HCT116 (cell line): ENCODE results near the gene KCTD4. TPM values are rescaled to one million over a fixed set of nuclear protein-coding genes. Genes with fewer than 3 reads are reported as not detected.
"Not testable (repeated sequence)": the region's sequence is repeated elsewhere in the genome, so short reads cannot be mapped to it uniquely, and the experiment has no call there.

Source experiments
- ATAC-seq: fragments of 200-7000 bp; cut with Tn5 transposase; 2 replicates; pipeline ENCODE4 v1.9.1; 2020; ENCODE audit warnings: mild to moderate bottlenecking, moderate library complexity
- BruUV-seq: library from RNA; stranded (reverse); fragments of 400-500 nt; replicated peaks from 2 replicates; lab custom pipeline; 2021; lab: Mats Ljungman, UMichigan
- CTCF ChIA-PET: fragments of 300-600 bp; sonication (Branson Sonifier 250); formaldehyde crosslinking; loops from one replicate; lab custom pipeline; 2021; ENCODE audit warnings: antibody characterized with exemption; lab: Charles Lee
- POLR2A ChIA-PET: fragments of 300-600, 350-600 bp; sonication (Branson Sonifier 250); formaldehyde crosslinking; loops from one replicate; lab custom pipeline; 2021; ENCODE audit warnings: antibody characterized with exemption; lab: Charles Lee
- RAD21 ChIA-PET, 2 experiments: fragments of 300-600 bp; sonication (Branson Sonifier 250); formaldehyde crosslinking; loops; one replicate each; lab custom pipeline; 2023; ENCODE audit warnings: low total read pairs in 2 of 2; ENCODE audit not compliant: uncharacterized antibody in 2 of 2, unreplicated experiment in 2 of 2, low non-redundant PET in 1 of 2; lab: Charles Lee
- DNase-seq: peaks from one replicate; pipeline ENCODE4 v3.0.0-alpha.2; 2010; ENCODE audit warnings: low read depth, low spot score
- H2AFZ ChIP-seq: fragments of 200-600 bp; shearing (Covaris generic), sonication (generic); 2 replicates; pipeline ENCODE4 v1.6.1; 2017; ENCODE audit warnings: low read depth, mixed run types, mixed read lengths, antibody characterized with exemption, low read length; ENCODE audit not compliant: poor library complexity, severe bottlenecking
- H3K27ac ChIP-seq: 2 replicates; pipeline ENCODE4 v1.5.1; 2012; ENCODE audit warnings: low read depth, low read length
- H3K27me3 ChIP-seq: fragments of 200-600 bp; sonication (generic); 2 replicates; pipeline ENCODE4 v1.6.1; 2016; ENCODE audit warnings: mixed run types, low read length, mixed read lengths; ENCODE audit not compliant: insufficient read depth
- H3K36me3 ChIP-seq, 2 experiments: fragments of 200-500 bp in 1 of 2; fragments of 200-600 bp in 1 of 2; sonication (Bioruptor generic) in 1 of 2; sonication (generic) in 1 of 2; 2 replicates each; pipeline versions ENCODE4 v1.5.1 to v1.6.1; 2014 to 2016; ENCODE audit warnings: low read length in 2 of 2, inconsistent platforms in 1 of 2, mixed read lengths in 1 of 2, mixed run types in 1 of 2; ENCODE audit not compliant: insufficient read depth in 2 of 2, control insufficient read depth in 1 of 2
- H3K4me1 ChIP-seq, 2 experiments: fragments of 200-600 bp in 1 of 2; sonication (generic) in 1 of 2; 2 replicates each; pipeline versions ENCODE4 v1.5.1 to v1.6.1; 2012 to 2017; ENCODE audit warnings: low read length in 2 of 2, inconsistent platforms in 1 of 2, mild to moderate bottlenecking in 1 of 2, mixed read lengths in 1 of 2, mixed run types in 1 of 2, moderate library complexity in 1 of 2; ENCODE audit not compliant: insufficient read depth in 2 of 2, control insufficient read depth in 1 of 2
- H3K4me2 ChIP-seq: fragments of 200-600 bp; sonication (generic); 2 replicates; pipeline ENCODE4 v1.6.1; 2017; ENCODE audit warnings: mixed run types, low read length, mixed read lengths
- H3K4me3 ChIP-seq, 2 experiments: fragments of 200-600 bp in 1 of 2; sonication (generic) in 1 of 2; replicated peaks in 1 of 2; 2 replicates each; pipeline ENCODE4 v1.5.1; 2011 to 2016; ENCODE audit warnings: low read length in 2 of 2, control low read depth in 1 of 2, low read depth in 1 of 2, mild to moderate bottlenecking in 1 of 2, mixed read lengths in 1 of 2, mixed run types in 1 of 2
- H3K79me2 ChIP-seq: fragments of 200-600 bp; sonication (generic); 2 replicates; pipeline ENCODE4 v1.6.1; 2017; ENCODE audit warnings: mild to moderate bottlenecking, mixed run types, low read length, moderate library complexity, mixed read lengths; ENCODE audit not compliant: insufficient read depth
- H3K9ac ChIP-seq: fragments of 200-600 bp; sonication (generic); 2 replicates; pipeline ENCODE4 v1.6.1; 2016; ENCODE audit warnings: low read length, mixed read lengths
- H3K9me2 ChIP-seq: fragments of 200-600 bp; sonication (generic), shearing (Covaris generic); 2 replicates; pipeline ENCODE4 v1.6.1; 2017; ENCODE audit warnings: mixed run types, mild to moderate bottlenecking, moderate library complexity; ENCODE audit not compliant: insufficient read depth
- H3K9me3 ChIP-seq, 2 experiments: fragments of 200-500 bp in 1 of 2; fragments of 200-600 bp in 1 of 2; sonication (Bioruptor generic) in 1 of 2; sonication (generic) in 1 of 2; 2 replicates each; pipeline ENCODE4 v1.6.1; 2014 to 2017; ENCODE audit warnings: low read length in 2 of 2, mixed read lengths in 2 of 2, inconsistent platforms in 1 of 2, low read depth in 1 of 2, mild to moderate bottlenecking in 1 of 2, mixed run types in 1 of 2, moderate library complexity in 1 of 2; ENCODE audit not compliant: control insufficient read depth in 1 of 2, insufficient read depth in 1 of 2
- H4K20me1 ChIP-seq: fragments of 200-600 bp; sonication (generic), shearing (Covaris generic); 2 replicates; pipeline ENCODE4 v1.6.1; 2017; ENCODE audit warnings: mixed run types, mild to moderate bottlenecking, moderate library complexity; ENCODE audit not compliant: insufficient read depth
- ATF3 ChIP-seq: IDR thresholded peaks from 2 replicates; pipeline ENCODE4 v1.6.1; 2012
- CBX3 ChIP-seq: IDR thresholded peaks from 2 replicates; pipeline ENCODE4 v1.6.1; 2012; ENCODE audit warnings: low read depth
- CEBPB ChIP-seq: IDR thresholded peaks from 2 replicates; pipeline ENCODE4 v1.6.1; 2012; ENCODE audit warnings: low read depth
- EGR1 ChIP-seq: IDR thresholded peaks from 2 replicates; pipeline ENCODE4 v1.6.1; 2012; ENCODE audit warnings: low read depth
- ELF1 ChIP-seq: IDR thresholded peaks from 2 replicates; pipeline ENCODE4 v1.6.1; 2012; ENCODE audit warnings: low read depth, borderline replicate concordance
- EZH2 ChIP-seq: fragments of 200-600 bp; sonication (generic); IDR thresholded peaks from 2 replicates; pipeline ENCODE4 v1.6.1; 2017; ENCODE audit warnings: antibody characterized with exemption, mixed run types
- EZH2phosphoT487 ChIP-seq: fragments of 200-600 bp; IDR thresholded peaks from 2 replicates; pipeline ENCODE4 v1.6.1; 2018; ENCODE audit warnings: antibody characterized with exemption, borderline replicate concordance
- JUND ChIP-seq: IDR thresholded peaks from 2 replicates; pipeline ENCODE4 v1.6.1; 2012
- POLR2A ChIP-seq: IDR thresholded peaks from 2 replicates; pipeline ENCODE4 v1.7.0; 2011; ENCODE audit warnings: borderline replicate concordance; ENCODE audit not compliant: insufficient read depth, insufficient read length; ENCODE audit errors: extremely low read depth
- SIN3A ChIP-seq: IDR thresholded peaks from 2 replicates; pipeline ENCODE4 v1.6.1; 2012; ENCODE audit warnings: low read depth
- SRF ChIP-seq: IDR thresholded peaks from 2 replicates; pipeline ENCODE4 v1.6.1; 2012; ENCODE audit warnings: low read depth
- TCF7L2 ChIP-seq: IDR thresholded peaks from 2 replicates; pipeline ENCODE4 v1.7.0; 2011; ENCODE audit warnings: borderline replicate concordance, inconsistent platforms; ENCODE audit not compliant: insufficient read depth, insufficient read length; ENCODE audit errors: extremely low read depth
- ZBTB33 ChIP-seq: IDR thresholded peaks from 2 replicates; pipeline ENCODE4 v1.6.1; 2011; ENCODE audit warnings: mild to moderate bottlenecking, low read length, moderate library complexity; ENCODE audit not compliant: insufficient replicate concordance; ENCODE audit errors: extremely low read depth
- ZFX ChIP-seq: fragments of 450-650 bp; IDR thresholded peaks from 2 replicates; pipeline ENCODE4 v1.6.1; 2017
- intact Hi-C: fragments of 100-400 bp; cut with micrococcal nuclease; formaldehyde crosslinking; loops from 2 replicates; pipeline ENCODE4 v1.10.0; 2022
- total RNA-seq: library from RNA; stranded (reverse); gene quantifications from one replicate; pipeline ENCODE4 v1.2.1, GENCODE V29; 2021; ENCODE audit not compliant: unreplicated experiment

The KCTD4 gene
- total RNA-seq, 1 experiment from 2014 or later = not detected

DNA sequence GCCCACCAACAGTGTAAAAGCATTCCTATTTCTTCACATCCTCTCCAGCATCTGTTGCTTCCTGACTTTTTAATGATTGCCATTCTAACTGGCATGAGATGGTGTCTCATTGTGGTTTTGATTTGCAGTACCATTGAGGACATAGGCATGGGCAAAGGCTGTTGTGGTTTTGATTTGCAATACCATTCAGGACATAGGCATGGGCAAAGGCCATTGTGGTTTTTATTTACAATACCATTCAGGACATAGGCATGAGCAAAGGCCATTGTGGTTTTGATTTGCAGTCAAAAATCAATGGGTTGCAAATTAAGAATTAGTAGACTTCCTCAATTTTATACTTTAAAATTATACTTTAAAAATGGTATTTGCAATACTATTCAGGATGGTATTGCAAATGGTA, 11.3 kb downstream of the KCTD4 start:
- H3K27ac ChIP-seq, CTCF ChIA-PET, intact Hi-C loops, H3K27me3 ChIP-seq, DNase-seq, POLR2A ChIA-PET, RAD21 ChIA-PET, H2AFZ ChIP-seq, H4K20me1 ChIP-seq, H3K4me3 ChIP-seq, H3K9me2 ChIP-seq, BruUV-seq, H3K36me3 ChIP-seq, H3K9ac ChIP-seq, H3K4me2 ChIP-seq, H3K9me3 ChIP-seq: not testable (repeated sequence)
- Histone ChIP-seq H3K79me2 (peaks cover 44% of the 10 kb centered on the region), H3K4me1 (peaks cover 0 to 16% of the 10 kb centered on the region in 2 experiments; a peak in 3 of 4 replicates)
- peak; percentile 93 for ATAC-seq

GRCh38 chr13:45189077-45189476, 11.8 kb downstream of the KCTD4 start:
- H3K9me2 ChIP-seq, CTCF ChIA-PET, RAD21 ChIA-PET, BruUV-seq, H3K36me3 ChIP-seq, H2AFZ ChIP-seq, H3K4me3 ChIP-seq, H3K9me3 ChIP-seq, POLR2A ChIA-PET, ATAC-seq, H4K20me1 ChIP-seq, H3K27me3 ChIP-seq, H3K27ac ChIP-seq, DNase-seq, intact Hi-C loops, H3K4me2 ChIP-seq, H3K9ac ChIP-seq: not testable (repeated sequence)
- Histone ChIP-seq H3K79me2 (peaks cover 42% of the 10 kb centered on the region), H3K4me1 (peaks cover 0 to 16% of the 10 kb centered on the region in 2 experiments; a peak in 3 of 4 replicates)

DNA sequence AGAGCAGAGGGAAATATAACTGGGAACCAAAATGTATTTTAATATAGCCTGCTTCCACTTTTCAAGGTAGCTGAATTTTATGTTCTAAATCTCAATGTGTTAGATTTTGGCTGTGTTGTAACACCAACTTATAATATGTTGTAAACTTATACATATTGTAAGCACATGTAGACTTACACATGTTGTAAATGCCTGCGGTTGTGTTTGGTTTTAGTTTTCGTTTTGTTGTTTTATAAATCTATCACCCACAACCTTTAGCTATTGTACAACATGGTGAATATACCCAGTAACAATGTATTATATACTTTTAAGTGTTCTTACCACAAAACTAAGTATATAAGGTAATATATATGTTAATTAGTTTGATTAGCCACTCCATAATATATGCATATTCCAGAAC, 15.6 kb downstream of the KCTD4 start:
- Histone ChIP-seq H3K9me3 (no peaks in the 10 kb centered on the region), H2AFZ (no peak overlapping the region), H3K79me2 (peaks cover 58% of the 10 kb centered on the region), H3K4me3 (no peak overlapping the region), H3K36me3 (no peaks in the 10 kb centered on the region), H4K20me1 (no peaks in the 10 kb centered on the region), H3K27me3 (no peaks in the 10 kb centered on the region), H3K4me2 (no peak overlapping the region), H3K27ac (no peak overlapping the region), H3K9me2 (no peaks in the 10 kb centered on the region), H3K9ac (no peak overlapping the region), H3K4me1 (peaks cover 12 to 32% of the 10 kb centered on the region in 2 experiments)
- BruUV-seq = no TSS peak
- DNase-seq (no peak), ATAC-seq (no peak)
- ChIA-PET POLR2A (no interaction called here), CTCF (no interaction called here), RAD21 (no interaction called here)
- intact Hi-C loops = no loop called here
- TF ChIP-seq ZBTB33 (no peak), ATF3 (no peak), POLR2A (no peak), CEBPB (no peak), ELF1 (no peak), ZFX (no peak), CBX3 (no peak), SIN3A (no peak), EZH2phosphoT487 (no peak), EGR1 (no peak), JUND (no peak), EZH2 (no peak), TCF7L2 (no peak), SRF (no peak)
